ENCODE data around the gene AQP6.

DNA sequence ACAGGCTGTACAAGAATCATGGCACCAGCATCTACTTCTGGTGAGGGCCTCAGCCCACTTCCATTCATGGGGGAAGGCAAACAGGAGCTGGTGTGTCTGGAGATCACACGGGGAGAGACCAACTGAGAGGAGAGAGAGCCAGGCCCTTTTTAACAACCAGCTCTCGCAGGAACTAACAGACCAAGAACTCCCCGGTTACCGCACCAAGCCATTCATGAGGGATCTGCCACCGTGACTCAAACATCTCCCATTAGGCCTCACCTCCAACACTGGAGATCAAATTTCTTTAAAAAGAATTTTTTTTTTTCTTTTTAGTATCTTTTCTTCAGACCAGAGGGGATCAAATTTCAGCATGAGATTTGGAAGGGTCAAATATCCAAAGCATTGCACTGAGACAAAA lies 39.0 kb upstream of the AQP6 start:
- TF ChIP-seq, protein P1, sequence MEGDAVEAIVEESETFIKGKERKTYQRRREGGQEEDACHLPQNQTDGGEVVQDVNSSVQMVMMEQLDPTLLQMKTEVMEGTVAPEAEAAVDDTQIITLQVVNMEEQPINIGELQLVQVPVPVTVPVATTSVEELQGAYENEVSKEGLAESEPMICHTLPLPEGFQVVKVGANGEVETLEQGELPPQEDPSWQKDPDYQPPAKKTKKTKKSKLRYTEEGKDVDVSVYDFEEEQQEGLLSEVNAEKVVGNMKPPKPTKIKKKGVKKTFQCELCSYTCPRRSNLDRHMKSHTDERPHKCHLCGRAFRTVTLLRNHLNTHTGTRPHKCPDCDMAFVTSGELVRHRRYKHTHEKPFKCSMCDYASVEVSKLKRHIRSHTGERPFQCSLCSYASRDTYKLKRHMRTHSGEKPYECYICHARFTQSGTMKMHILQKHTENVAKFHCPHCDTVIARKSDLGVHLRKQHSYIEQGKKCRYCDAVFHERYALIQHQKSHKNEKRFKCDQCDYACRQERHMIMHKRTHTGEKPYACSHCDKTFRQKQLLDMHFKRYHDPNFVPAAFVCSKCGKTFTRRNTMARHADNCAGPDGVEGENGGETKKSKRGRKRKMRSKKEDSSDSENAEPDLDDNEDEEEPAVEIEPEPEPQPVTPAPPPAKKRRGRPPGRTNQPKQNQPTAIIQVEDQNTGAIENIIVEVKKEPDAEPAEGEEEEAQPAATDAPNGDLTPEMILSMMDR (IDR thresholded peaks at IDR 0.05) = no peak
- TF ChIP-seq POLR2A (IDR thresholded peaks at IDR 0.05) (no peak), POLR2AphosphoS5 (IDR thresholded peaks at IDR 0.05) (no peak)
